BLaER1 (cell line): ENCODE results near the gene NDUFB10.

Experiments
- H3K27ac ChIP-seq: shearing (Covaris generic); formaldehyde crosslinking; 2 replicates; pipeline ENCODE4 v1.8.1; 2022
- H3K27me3 ChIP-seq: shearing (Covaris generic); formaldehyde crosslinking; 2 replicates; pipeline ENCODE4 v1.8.1; 2022
- H3K36me3 ChIP-seq: shearing (Covaris generic); formaldehyde crosslinking; 2 replicates; pipeline ENCODE4 v1.8.1; 2022
- H3K4me1 ChIP-seq: shearing (Covaris generic); formaldehyde crosslinking; 2 replicates; pipeline ENCODE4 v1.8.1; 2022
- H3K4me2 ChIP-seq: shearing (Covaris generic); formaldehyde crosslinking; 2 replicates; pipeline ENCODE4 v1.8.1; 2022
- H3K4me3 ChIP-seq: shearing (Covaris generic); formaldehyde crosslinking; 2 replicates; pipeline ENCODE4 v1.8.1; 2022
- H3K9ac ChIP-seq: shearing (Covaris generic); formaldehyde crosslinking; 2 replicates; pipeline ENCODE4 v1.8.1; 2022
- H3K9me3 ChIP-seq: shearing (Covaris generic); formaldehyde crosslinking; 2 replicates; pipeline ENCODE4 v1.8.1; 2022
- H4K20me1 ChIP-seq: shearing (Covaris generic); formaldehyde crosslinking; 2 replicates; pipeline ENCODE4 v1.8.1; 2022
- Cebpa-rat ChIP-seq: shearing (Covaris generic); IDR thresholded peaks from 2 replicates; pipeline ENCODE4 v1.8.1; 2022

NDUFB10 gene

GRCh38 chr16:1976951-1977874 lies 17.9 kb downstream of the NDUFB10 start:
- no peak overlapping the region for H3K9ac ChIP-seq
- H3K4me3 ChIP-seq: no peak overlapping the region
- peaks cover 32% of the 10 kb centered on the region for H3K4me1 ChIP-seq
- H3K36me3 ChIP-seq: peaks cover 63% of the 10 kb centered on the region
- H3K27me3 ChIP-seq: peaks cover 47% of the 10 kb centered on the region
- H3K4me2 ChIP-seq: no peak overlapping the region
- H3K9me3 ChIP-seq: no peaks in the 10 kb centered on the region
- H4K20me1 ChIP-seq: peaks cover 88% of the 10 kb centered on the region
- H3K27ac ChIP-seq: no peak overlapping the region
- no peak for TF ChIP-seq Cebpa-rat

- H3K4me3 ChIP-seq: no peak overlapping the region
- no peaks in the 10 kb centered on the region for H3K9me3 ChIP-seq
- no peak for TF ChIP-seq Cebpa-rat
- peaks cover 54% of the 10 kb centered on the region for H3K27me3 ChIP-seq
- no peak overlapping the region for H3K9ac ChIP-seq
- H3K27ac ChIP-seq: no peak overlapping the region
- peaks cover 27% of the 10 kb centered on the region for H3K4me1 ChIP-seq
- H3K4me2 ChIP-seq: no peak overlapping the region
- peaks cover 87% of the 10 kb centered on the region for H4K20me1 ChIP-seq
- H3K36me3 ChIP-seq: peaks cover 63% of the 10 kb centered on the region
Observed at GRCh38 chr16:1977875-1978268, 18.5 kb downstream of the NDUFB10 start.

GRCh38 chr16:1978476-1979120 lies 19.3 kb downstream of the NDUFB10 start:
- peaks cover 80% of the 10 kb centered on the region for H4K20me1 ChIP-seq
- H3K9ac ChIP-seq: no peak overlapping the region
- no peak overlapping the region for H3K4me3 ChIP-seq
- no peak overlapping the region for H3K27ac ChIP-seq
- no peak for TF ChIP-seq Cebpa-rat
- H3K36me3 ChIP-seq: peaks cover 61% of the 10 kb centered on the region
- peaks cover 61% of the 10 kb centered on the region for H3K27me3 ChIP-seq
- H3K4me1 ChIP-seq: peaks cover 26% of the 10 kb centered on the region
- H3K4me2 ChIP-seq: no peak overlapping the region
- H3K9me3 ChIP-seq: no peaks in the 10 kb centered on the region

- Histone ChIP-seq H3K4me1 (peaks cover 24% of the 10 kb centered on the region), H3K27ac (no peak overlapping the region), H3K27me3 (peaks cover 68% of the 10 kb centered on the region), H3K4me2 (no peak overlapping the region; the same call in 1 of the 2 replicates), H3K9me3 (no peaks in the 10 kb centered on the region), H3K9ac (no peak overlapping the region), H3K4me3 (no peak overlapping the region), H4K20me1 (peaks cover 71% of the 10 kb centered on the region), H3K36me3 (peaks cover 53% of the 10 kb centered on the region)
- no peak for TF ChIP-seq Cebpa-rat
Observed at GRCh38 chr16:1979271-1980029, 20.1 kb downstream of the NDUFB10 start.

- Histone ChIP-seq H3K4me1 (peaks cover 32% of the 10 kb centered on the region), H3K9ac (no peak overlapping the region), H3K27me3 (peaks cover 68% of the 10 kb centered on the region), H3K36me3 (peaks cover 45% of the 10 kb centered on the region), H3K4me2 (no peak overlapping the region; the same call in 1 of the 2 replicates), H3K27ac (no peak overlapping the region), H3K9me3 (no peaks in the 10 kb centered on the region), H3K4me3 (no peak overlapping the region), H4K20me1 (peaks cover 68% of the 10 kb centered on the region)
- no peak for TF ChIP-seq Cebpa-rat
Observed at GRCh38 chr16:1980030-1980769, 20.9 kb downstream of the NDUFB10 start.

- H3K36me3 ChIP-seq: peaks cover 45% of the 10 kb centered on the region
- H3K4me2 ChIP-seq: no peak overlapping the region; the same call in 1 of the 2 replicates
- peaks cover 68% of the 10 kb centered on the region for H4K20me1 ChIP-seq
- no peaks in the 10 kb centered on the region for H3K9me3 ChIP-seq
- peaks cover 37% of the 10 kb centered on the region for H3K4me1 ChIP-seq
- no peak for TF ChIP-seq Cebpa-rat
- H3K4me3 ChIP-seq: no peak overlapping the region
- H3K9ac ChIP-seq: no peak overlapping the region
- peaks cover 68% of the 10 kb centered on the region for H3K27me3 ChIP-seq
- H3K27ac ChIP-seq: no peak overlapping the region
Observed at GRCh38 chr16:1980770-1981087, 21.4 kb downstream of the NDUFB10 start.

GRCh38 chr16:1981398-1981836 lies 22.1 kb downstream of the NDUFB10 start, which contains the start of gene NOXO1:
Gene NOXO1, minus strand, starts transcription at chr16:1981469. Its CDS starts 290 bp downstream, at chr16:1981179.
- no peak within 1 kb of the TSS; the same call in 1 of the 2 replicates for H3K4me2 ChIP-seq
- TF ChIP-seq Cebpa-rat: no peak
- H3K9me3 ChIP-seq: no peaks in the 10 kb centered on the region
- H3K9ac ChIP-seq: no peak within 1 kb of the TSS
- H3K27me3 ChIP-seq: peaks cover 68% of the 10 kb centered on the region
- H3K27ac ChIP-seq: no peak within 1 kb of the TSS
- peaks cover 45% of the 10 kb centered on the region for H3K36me3 ChIP-seq
- H3K4me1 ChIP-seq: peaks cover 42% of the 10 kb centered on the region
- H4K20me1 ChIP-seq: peaks cover 65% of the 10 kb centered on the region
- H3K4me3 ChIP-seq: no peak within 1 kb of the TSS

- Histone ChIP-seq H3K36me3 (peaks cover 45% of the 10 kb centered on the region), H3K4me3 (no peak overlapping the region), H3K9ac (no peak overlapping the region), H3K27me3 (peaks cover 68% of the 10 kb centered on the region), H3K27ac (no peak overlapping the region), H4K20me1 (peaks cover 66% of the 10 kb centered on the region), H3K9me3 (no peaks in the 10 kb centered on the region), H3K4me1 (peaks cover 42% of the 10 kb centered on the region), H3K4me2 (no peak overlapping the region)
- TF ChIP-seq Cebpa-rat: no peak
Observed at GRCh38 chr16:1982013-1982433, 22.7 kb downstream of the NDUFB10 start.

GRCh38 chr16:1982991-1983543 lies 23.7 kb downstream of the NDUFB10 start:
- Histone ChIP-seq H3K27me3 (peaks cover 65% of the 10 kb centered on the region), H3K27ac (no peak overlapping the region), H3K4me1 (peaks cover 42% of the 10 kb centered on the region), H3K4me3 (peak overlapping the region; percentile 88), H3K9ac (peak overlapping the region; percentile 92), H3K4me2 (peak overlapping the region; percentile 96), H4K20me1 (peaks cover 62% of the 10 kb centered on the region), H3K36me3 (peaks cover 38% of the 10 kb centered on the region), H3K9me3 (no peaks in the 10 kb centered on the region)
- TF ChIP-seq Cebpa-rat: no peak
